ENCODE data around the gene TTC7B. TPM values are rescaled to one million over a fixed set of nuclear protein-coding genes. Genes with fewer than 3 reads are reported as not detected.

TTC7B gene
- total and polyA plus RNA-seq, 7 donors, result 18.9 to 97.0 (median 59.0) TPM

DNA sequence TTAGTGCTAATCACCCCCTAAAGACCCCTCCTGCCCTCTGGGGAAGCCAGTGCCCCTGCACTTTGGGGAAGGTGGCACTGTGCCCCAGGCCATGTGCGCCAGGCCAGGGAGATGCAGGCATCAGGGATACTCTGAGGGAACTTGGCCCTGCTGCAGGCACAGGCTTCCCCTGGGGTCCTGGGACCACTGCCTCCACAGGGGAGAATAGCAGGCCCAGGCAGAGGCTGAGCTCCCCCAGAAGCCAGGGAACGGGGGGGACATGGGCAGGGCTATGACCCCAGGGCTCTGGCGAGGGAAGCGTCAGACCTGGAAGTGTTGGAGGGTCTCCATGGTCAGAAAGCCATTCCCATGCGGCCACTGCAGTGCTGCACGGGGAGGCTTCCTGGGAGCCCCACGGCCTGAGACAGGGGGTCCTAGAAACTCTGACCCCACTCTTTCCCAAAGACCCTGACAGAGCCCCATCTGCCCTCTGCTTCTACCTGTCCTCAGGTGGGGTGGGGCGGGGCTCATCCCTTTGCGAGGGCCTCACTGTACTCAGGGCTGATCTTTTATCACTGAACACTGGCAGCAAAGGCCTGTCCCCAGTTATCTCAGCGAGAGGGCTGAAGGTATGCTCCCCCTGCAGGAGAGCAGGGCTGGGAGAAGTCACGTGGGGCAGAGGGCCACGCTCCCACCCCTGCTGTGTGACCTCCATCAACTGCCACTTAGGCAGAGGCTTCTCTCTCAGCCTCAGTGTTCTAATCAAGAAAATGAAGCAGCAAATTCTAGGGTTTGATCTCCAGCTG, 259.4 kb downstream of the TTC7B start:
- no peak overlapping the region for H3K4me3 ChIP-seq
- intact Hi-C loops (cut with DNase I), result no loop called here
- H3K36me3 ChIP-seq (ENCODE audit: insufficient read depth in 1 of 2, low read depth in 1 of 2), result peaks cover 0 to 7% of the 10 kb centered on the region in 2 donors
- H3K27me3 ChIP-seq (ENCODE audit: insufficient read depth in 3 of 3, low read length in 2 of 3), result no peaks in the 10 kb centered on the region
- no peak for TF ChIP-seq CTCF (IDR thresholded peaks at IDR 0.05)
- DNase-seq (peak in 1 of 2 donors; percentile 42), ATAC-seq (no peak)
- H3K27ac ChIP-seq, result no peak overlapping the region
- H3K4me1 ChIP-seq, result no peaks in the 10 kb centered on the region
- WGBS, 3 donors, result 94 to 95% (median 94%) methylated on average over 12 of the region's 12 CpGs
- H3K9me3 ChIP-seq, result no peaks in the 10 kb centered on the region

DNA sequence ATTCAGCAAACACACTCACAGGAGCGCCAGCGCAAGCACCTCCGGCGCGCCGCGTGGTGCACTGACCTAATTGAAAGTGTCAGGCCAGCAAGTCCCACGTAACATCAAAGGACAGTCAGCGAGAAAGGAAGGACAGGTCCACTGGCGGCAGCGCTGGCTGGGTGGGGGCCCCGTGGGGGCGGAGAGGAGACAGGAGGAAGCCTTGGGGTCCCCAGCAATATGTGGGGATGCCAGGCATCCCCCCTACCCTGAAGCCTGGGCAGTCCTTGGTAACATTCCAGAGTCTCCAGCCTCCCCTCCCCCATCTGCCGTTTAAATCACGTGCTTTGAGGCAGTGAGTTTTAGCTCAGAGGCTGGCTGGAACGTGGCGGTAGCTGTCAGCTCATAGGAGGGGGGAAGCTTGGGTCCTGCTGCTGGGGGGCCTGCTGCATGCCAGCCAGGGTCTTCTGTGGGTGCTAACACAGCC, 260.2 kb downstream of the TTC7B start:
- no peaks in the 10 kb centered on the region for H3K9me3 ChIP-seq
- H3K36me3 ChIP-seq (ENCODE audit: insufficient read depth in 1 of 2, low read depth in 1 of 2), result peaks cover 0 to 2% of the 10 kb centered on the region in 2 donors
- H3K4me1 ChIP-seq, result no peaks in the 10 kb centered on the region
- ATAC-seq, result no peak
- H3K27ac ChIP-seq, result no peak overlapping the region
- H3K27me3 ChIP-seq (ENCODE audit: insufficient read depth in 3 of 3, low read length in 2 of 3), result no peaks in the 10 kb centered on the region
- no peak overlapping the region for H3K4me3 ChIP-seq
- peak in 1 of 2 donors; percentile 54 for DNase-seq
- no peak for TF ChIP-seq CTCF (IDR thresholded peaks at IDR 0.05)
- WGBS, 3 donors, result 70 to 80% (median 76%) methylated on average over 17 of the region's 17 CpGs
- intact Hi-C loops (cut with DNase I), result no loop called here

DNA sequence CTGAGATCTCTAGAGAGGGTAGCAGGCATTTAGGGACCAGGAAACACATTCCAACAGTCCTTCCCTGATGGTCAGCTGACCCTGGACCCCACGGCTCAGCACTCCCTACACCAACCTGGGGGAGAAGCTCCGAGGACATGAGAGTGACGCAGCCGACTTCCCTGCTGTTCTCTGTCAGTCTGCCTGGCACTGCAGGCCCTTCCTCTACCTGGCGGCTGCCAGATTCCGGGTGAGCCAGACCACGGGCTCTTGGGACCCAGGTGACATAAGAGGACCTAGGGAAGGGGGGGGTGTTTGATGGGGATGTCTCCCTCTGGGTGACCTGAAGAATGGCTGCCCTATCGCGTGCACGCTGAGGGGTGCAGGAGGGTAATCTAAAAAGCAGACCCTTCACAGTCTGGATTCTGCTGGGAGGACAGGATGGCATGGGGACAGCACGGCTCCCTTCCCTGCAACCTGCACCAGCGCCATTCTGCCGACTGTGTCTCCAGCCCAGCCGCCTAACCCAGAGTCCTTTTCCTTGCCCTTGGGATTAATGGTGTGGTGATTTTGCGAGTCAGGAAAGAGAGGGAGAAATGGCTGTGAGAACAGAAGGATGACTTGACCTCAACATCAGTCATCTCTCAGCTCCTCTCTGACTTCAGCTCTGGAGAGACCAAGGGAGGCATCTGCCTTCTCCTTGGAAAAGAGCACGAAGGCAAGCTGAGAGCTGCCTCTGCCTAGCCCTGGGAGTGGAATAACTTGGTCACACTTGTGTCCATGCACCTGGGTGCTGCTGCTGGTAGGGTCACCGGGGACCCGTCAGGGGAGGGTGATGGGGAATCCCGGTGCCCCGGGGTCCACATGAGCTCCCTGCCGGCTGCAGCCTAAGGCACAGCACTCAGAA, 260.9 kb downstream of the TTC7B start:
- Histone ChIP-seq H3K27ac (no peak overlapping the region), H3K36me3 (ENCODE audit: insufficient read depth in 1 of 2, low read depth in 1 of 2) (peaks cover 0 to 2% of the 10 kb centered on the region in 2 donors), H3K27me3 (ENCODE audit: insufficient read depth in 3 of 3, low read length in 2 of 3) (no peaks in the 10 kb centered on the region), H3K4me3 (no peak overlapping the region), H3K9me3 (no peaks in the 10 kb centered on the region), H3K4me1 (no peaks in the 10 kb centered on the region)
- intact Hi-C loops (cut with DNase I), result no loop called here
- DNase-seq (peak in 1 of 2 donors; percentile 22), ATAC-seq (no peak)
- 90 to 92% (median 90%) methylated on average over 21 of the region's 21 CpGs for WGBS, 3 donors
- no peak for TF ChIP-seq CTCF (IDR thresholded peaks at IDR 0.05)

- DNase-seq, result no peak
Measured at GRCh38 chr14:90554341-90554740, 261.9 kb downstream of the TTC7B start.

More at GRCh38 chr14:90554341-90554740, 261.9 kb downstream of the TTC7B start:
- Histone ChIP-seq H3K36me3 (ENCODE audit: insufficient read depth in 1 of 2, low read depth in 1 of 2) (peaks cover 0 to 2% of the 10 kb centered on the region in 2 donors), H3K27ac (no peak overlapping the region), H3K27me3 (ENCODE audit: insufficient read depth in 3 of 3, low read length in 2 of 3) (no peaks in the 10 kb centered on the region), H3K4me1 (no peaks in the 10 kb centered on the region), H3K4me3 (no peak overlapping the region), H3K9me3 (no peaks in the 10 kb centered on the region)
- peak in 2 of 4 donors; percentile 15 to 30 for ATAC-seq
- intact Hi-C loops (cut with DNase I), result no loop called here
- no peak for TF ChIP-seq CTCF (IDR thresholded peaks at IDR 0.05)
- WGBS, 3 donors, result 57 to 77% (median 66%) methylated on average over 13 of the region's 13 CpGs

All from psoas muscle (tissue), 8 donors.